WTC11 (cell line): ENCODE measurements around the gene BPGM. TPM values are rescaled to one million over a fixed set of nuclear protein-coding genes. Genes with fewer than 3 reads are reported as not detected.

Experiments
- ATAC-seq: fragments of 200-7000 bp; cut with Tn5 transposase; 2 replicates; pipeline ENCODE4 v1.10.0; 2021; ENCODE audit warnings: mild to moderate bottlenecking, moderate library complexity
- CTCF ChIA-PET: fragments of 300-600 bp; sonication (Branson Sonifier 250); formaldehyde crosslinking; loops from one replicate; lab custom pipeline; 2021; ENCODE audit warnings: antibody characterized with exemption; lab: Charles Lee
- POLR2A ChIA-PET: fragments of 350-600 bp; sonication (Branson Sonifier 250); formaldehyde crosslinking; loops from one replicate; lab custom pipeline; 2021; ENCODE audit warnings: antibody characterized with exemption; lab: Charles Lee
- DNase-seq: peaks from one replicate; pipeline ENCODE4 v3.0.0; 2021; ENCODE audit warnings: low spot score
- H3K27ac Mint-ChIP-seq: 2 replicates; pipeline ENCODE4 v1.8.0; 2021; ENCODE audit warnings: mixed read lengths
- H3K27me3 Mint-ChIP-seq: 2 replicates; pipeline ENCODE4 v1.8.0; 2021; ENCODE audit warnings: low read depth, mild to moderate bottlenecking, moderate library complexity, mixed read lengths
- H3K36me3 Mint-ChIP-seq: 2 replicates; pipeline ENCODE4 v1.8.0; 2021; ENCODE audit warnings: mixed read lengths
- H3K4me1 Mint-ChIP-seq: 2 replicates; pipeline ENCODE4 v1.8.0; 2022; ENCODE audit warnings: mixed read lengths
- H3K4me3 Mint-ChIP-seq: 2 replicates; pipeline ENCODE4 v1.8.0; 2021; ENCODE audit warnings: mild to moderate bottlenecking, moderate library complexity, mixed read lengths
- H3K9me3 Mint-ChIP-seq: 2 replicates; pipeline ENCODE4 v1.8.0; 2021; ENCODE audit warnings: mixed read lengths
- AR ChIP-seq: fragments of 250-450 bp; sonication (Bioruptor Pico); IDR thresholded peaks from 2 replicates; pipeline ENCODE4 v1.9.0; 2021; ENCODE audit warnings: mild to moderate bottlenecking
- ESRRA ChIP-seq: sonication (generic); formaldehyde crosslinking; IDR thresholded peaks from 2 replicates; pipeline ENCODE4 v1.8.1; 2022; ENCODE audit warnings: mild to moderate bottlenecking, missing genetic modification reagents, borderline replicate concordance
- FOXP1 ChIP-seq: sonication (generic); formaldehyde crosslinking; IDR thresholded peaks from 2 replicates; pipeline ENCODE4 v1.8.0; 2022; ENCODE audit warnings: missing genetic modification reagents, mild to moderate bottlenecking, moderate library complexity, borderline replicate concordance
- GABPB1 ChIP-seq: sonication (generic); formaldehyde crosslinking; IDR thresholded peaks from 2 replicates; pipeline ENCODE4 v1.8.1; 2023; ENCODE audit warnings: mild to moderate bottlenecking, missing genetic modification reagents
- GRHL2 ChIP-seq: fragments of 250-450 bp; sonication (Bioruptor Pico); IDR thresholded peaks from 2 replicates; pipeline ENCODE4 v1.8.0; 2022; ENCODE audit warnings: mild to moderate bottlenecking, moderate library complexity; ENCODE audit not compliant: insufficient replicate concordance, severe bottlenecking
- JUN ChIP-seq: sonication (generic); formaldehyde crosslinking; IDR thresholded peaks from 2 replicates; pipeline ENCODE4 v1.8.0; 2023; ENCODE audit warnings: mild to moderate bottlenecking, missing genetic modification reagents
- NFATC4 ChIP-seq: fragments of 250-450 bp; sonication (Bioruptor Pico); IDR thresholded peaks from 2 replicates; pipeline ENCODE4 v1.9.0; 2021; ENCODE audit warnings: mild to moderate bottlenecking
- NR1H2 ChIP-seq: sonication (generic); formaldehyde crosslinking; IDR thresholded peaks from 2 replicates; pipeline ENCODE4 v1.9.0; 2021; ENCODE audit warnings: mild to moderate bottlenecking, moderate library complexity, missing genetic modification reagents
- NR2C2 ChIP-seq: sonication (generic); formaldehyde crosslinking; IDR thresholded peaks from 2 replicates; pipeline ENCODE4 v1.8.0; 2022; ENCODE audit warnings: mild to moderate bottlenecking, missing genetic modification reagents
- STAT6 ChIP-seq: sonication (generic); formaldehyde crosslinking; conservative IDR thresholded peaks from 2 replicates; pipeline ENCODE4 v1.8.1; 2023; ENCODE audit warnings: mild to moderate bottlenecking, low read depth, missing genetic modification reagents, moderate library complexity
- ZNF138 ChIP-seq: sonication (generic); formaldehyde crosslinking; conservative IDR thresholded peaks from 2 replicates; pipeline ENCODE4 v1.8.1; 2022; ENCODE audit warnings: mild to moderate bottlenecking, moderate library complexity, missing genetic modification reagents
- ZNF281 ChIP-seq: sonication (generic); formaldehyde crosslinking; IDR thresholded peaks from 2 replicates; pipeline ENCODE4 v1.8.0; 2023; ENCODE audit warnings: mild to moderate bottlenecking, missing genetic modification reagents
- ZNF425 ChIP-seq: fragments of 250-450 bp; sonication (Bioruptor Pico); conservative IDR thresholded peaks from 2 replicates; pipeline ENCODE4 v1.9.0; 2021; ENCODE audit warnings: mild to moderate bottlenecking
- total RNA-seq: library from RNA; stranded (reverse); gene quantifications from 3 replicates; pipeline ENCODE4 v1.2.3, GENCODE V29; 2021
- TF ChIP-seq, protein P1 (sequence below): sonication (generic); formaldehyde crosslinking; IDR thresholded peaks from 2 replicates; pipeline ENCODE4 v1.8.0; 2022; ENCODE audit warnings: mild to moderate bottlenecking, missing genetic modification reagents
- TF ChIP-seq, protein P2 (sequence below): fragments of 200-600 bp; IDR thresholded peaks from 2 replicates; pipeline ENCODE4 v1.8.0; 2022; ENCODE audit warnings: antibody characterized with exemption
- TF ChIP-seq, protein P3 (sequence below): sonication (generic); formaldehyde crosslinking; conservative IDR thresholded peaks from 2 replicates; pipeline ENCODE4 v1.8.1; 2022; ENCODE audit warnings: mild to moderate bottlenecking, missing genetic modification reagents
- TF ChIP-seq, protein P4 (sequence below): sonication (generic); formaldehyde crosslinking; IDR thresholded peaks from 2 replicates; pipeline ENCODE4 v1.8.1; 2023; ENCODE audit warnings: mild to moderate bottlenecking, missing genetic modification reagents

BPGM gene
- total RNA-seq, 1 experiment from 2014 or later: 14.6 TPM

GRCh38 chr7:134671609-134672008, 25.0 kb downstream of the BPGM start (continued):
- no peak for TF ChIP-seq AR (CRISPR knock-in tag)
- TF ChIP-seq ZNF425 (CRISPR knock-in tag): no peak
- TF ChIP-seq, protein P1, sequence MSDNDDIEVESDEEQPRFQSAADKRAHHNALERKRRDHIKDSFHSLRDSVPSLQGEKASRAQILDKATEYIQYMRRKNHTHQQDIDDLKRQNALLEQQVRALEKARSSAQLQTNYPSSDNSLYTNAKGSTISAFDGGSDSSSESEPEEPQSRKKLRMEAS (CRISPR knock-in tag): no peak
- no peak for TF ChIP-seq STAT6 (CRISPR knock-in tag)

DNA sequence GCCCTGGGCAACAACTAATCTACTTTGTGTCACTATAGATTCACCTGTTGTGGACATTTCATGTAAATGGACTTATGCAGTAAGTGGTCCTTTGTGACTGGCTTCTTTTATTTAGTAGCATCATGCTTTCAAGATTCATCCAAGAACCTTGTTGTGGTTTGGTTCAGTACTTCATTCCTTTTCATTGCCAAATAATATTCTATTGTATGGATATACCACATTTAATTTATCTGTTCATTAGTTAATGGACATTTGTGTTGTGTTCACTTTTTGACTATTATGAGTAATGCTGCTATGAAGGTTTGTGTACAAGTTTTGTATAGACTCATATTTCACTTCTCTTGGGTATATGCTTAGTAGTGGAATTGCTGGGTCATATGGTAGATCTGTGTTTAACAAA, 27.8 kb downstream of the BPGM start:
- Mint-ChIP-seq H3K4me3 (no peak overlapping the region), H3K27me3 (no peaks in the 10 kb centered on the region), H3K9me3 (peaks cover 14% of the 10 kb centered on the region), H3K27ac (no peak overlapping the region), H3K36me3 (peaks cover 16% of the 10 kb centered on the region), H3K4me1 (peaks cover 17% of the 10 kb centered on the region)
- POLR2A ChIA-PET: no interaction called here
- CTCF ChIA-PET: no interaction called here
- no peak for DNase-seq
- no peak for ATAC-seq
- TF ChIP-seq NR2C2 (CRISPR knock-in tag): no peak
- no peak for TF ChIP-seq GABPB1 (CRISPR knock-in tag)
- no peak for TF ChIP-seq NR1H2
- TF ChIP-seq ZNF138 (CRISPR knock-in tag): no peak
- TF ChIP-seq JUN (CRISPR knock-in tag): no peak
- TF ChIP-seq ZNF281 (CRISPR knock-in tag): no peak
- TF ChIP-seq, protein P2, sequence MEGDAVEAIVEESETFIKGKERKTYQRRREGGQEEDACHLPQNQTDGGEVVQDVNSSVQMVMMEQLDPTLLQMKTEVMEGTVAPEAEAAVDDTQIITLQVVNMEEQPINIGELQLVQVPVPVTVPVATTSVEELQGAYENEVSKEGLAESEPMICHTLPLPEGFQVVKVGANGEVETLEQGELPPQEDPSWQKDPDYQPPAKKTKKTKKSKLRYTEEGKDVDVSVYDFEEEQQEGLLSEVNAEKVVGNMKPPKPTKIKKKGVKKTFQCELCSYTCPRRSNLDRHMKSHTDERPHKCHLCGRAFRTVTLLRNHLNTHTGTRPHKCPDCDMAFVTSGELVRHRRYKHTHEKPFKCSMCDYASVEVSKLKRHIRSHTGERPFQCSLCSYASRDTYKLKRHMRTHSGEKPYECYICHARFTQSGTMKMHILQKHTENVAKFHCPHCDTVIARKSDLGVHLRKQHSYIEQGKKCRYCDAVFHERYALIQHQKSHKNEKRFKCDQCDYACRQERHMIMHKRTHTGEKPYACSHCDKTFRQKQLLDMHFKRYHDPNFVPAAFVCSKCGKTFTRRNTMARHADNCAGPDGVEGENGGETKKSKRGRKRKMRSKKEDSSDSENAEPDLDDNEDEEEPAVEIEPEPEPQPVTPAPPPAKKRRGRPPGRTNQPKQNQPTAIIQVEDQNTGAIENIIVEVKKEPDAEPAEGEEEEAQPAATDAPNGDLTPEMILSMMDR: no peak
- TF ChIP-seq, protein P3, sequence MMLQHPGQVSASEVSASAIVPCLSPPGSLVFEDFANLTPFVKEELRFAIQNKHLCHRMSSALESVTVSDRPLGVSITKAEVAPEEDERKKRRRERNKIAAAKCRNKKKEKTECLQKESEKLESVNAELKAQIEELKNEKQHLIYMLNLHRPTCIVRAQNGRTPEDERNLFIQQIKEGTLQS (CRISPR knock-in tag): no peak
- no peak for TF ChIP-seq ESRRA (CRISPR knock-in tag)
- TF ChIP-seq, protein P4, sequence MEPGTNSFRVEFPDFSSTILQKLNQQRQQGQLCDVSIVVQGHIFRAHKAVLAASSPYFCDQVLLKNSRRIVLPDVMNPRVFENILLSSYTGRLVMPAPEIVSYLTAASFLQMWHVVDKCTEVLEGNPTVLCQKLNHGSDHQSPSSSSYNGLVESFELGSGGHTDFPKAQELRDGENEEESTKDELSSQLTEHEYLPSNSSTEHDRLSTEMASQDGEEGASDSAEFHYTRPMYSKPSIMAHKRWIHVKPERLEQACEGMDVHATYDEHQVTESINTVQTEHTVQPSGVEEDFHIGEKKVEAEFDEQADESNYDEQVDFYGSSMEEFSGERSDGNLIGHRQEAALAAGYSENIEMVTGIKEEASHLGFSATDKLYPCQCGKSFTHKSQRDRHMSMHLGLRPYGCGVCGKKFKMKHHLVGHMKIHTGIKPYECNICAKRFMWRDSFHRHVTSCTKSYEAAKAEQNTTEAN: no peak
- TF ChIP-seq GRHL2 (CRISPR knock-in tag): no peak
- TF ChIP-seq NFATC4: no peak
- TF ChIP-seq FOXP1 (CRISPR knock-in tag): no peak
- no peak for TF ChIP-seq ZNF425 (CRISPR knock-in tag)
